CD4-positive, alpha-beta T cell treated with Interferon gamma for 1 hour (primary cell): ENCODE measurements around the gene AIDA.
"Not testable (repeated sequence)": the region's sequence is repeated elsewhere in the genome, so short reads cannot be mapped to it uniquely, and the experiment has no call there.

Experiments used
- DNase-seq: peaks from one replicate; pipeline ENCODE4 v3.0.0-alpha.2; 2020

AIDA gene

GRCh38 chr1:222711319-222712252, 705 bp downstream of the AIDA start:
- peak; percentile 43 for DNase-seq

- DNase-seq = no peak
Observed at GRCh38 chr1:222709700-222710153, 2.6 kb downstream of the AIDA start.

GRCh38 chr1:222706815-222707214, 5.5 kb downstream of the AIDA start:
- DNase-seq = no peak

GRCh38 chr1:222704260-222704659, 8.0 kb downstream of the AIDA start:
- DNase-seq = no peak

GRCh38 chr1:222702210-222702609, 10.1 kb downstream of the AIDA start:
- no peak for DNase-seq

GRCh38 chr1:222697826-222698225, 14.5 kb downstream of the AIDA start:
- no peak for DNase-seq

GRCh38 chr1:222697203-222697602, 15.1 kb downstream of the AIDA start:
- no peak for DNase-seq

- no peak for DNase-seq
Observed at GRCh38 chr1:222696741-222697140, 15.6 kb downstream of the AIDA start.

- DNase-seq = no peak
Observed at GRCh38 chr1:222694927-222695326, 17.4 kb downstream of the AIDA start.

GRCh38 chr1:222691016-222691415, 21.3 kb downstream of the AIDA start:
- DNase-seq = no peak

GRCh38 chr1:222680080-222680479, 32.2 kb downstream of the AIDA start:
- no peak for DNase-seq

GRCh38 chr1:222670110-222670509, 42.2 kb downstream of the AIDA start:
- no peak for DNase-seq

- DNase-seq = not testable (repeated sequence)
Observed at GRCh38 chr1:222669107-222669506, 43.2 kb downstream of the AIDA start.

- not testable (repeated sequence) for DNase-seq
Observed at GRCh38 chr1:222668184-222668583, 44.1 kb downstream of the AIDA start.

GRCh38 chr1:222665964-222666363, 46.3 kb downstream of the AIDA start:
- no peak for DNase-seq

- no peak for DNase-seq
Observed at GRCh38 chr1:222663431-222663934, 48.8 kb downstream of the AIDA start.

- DNase-seq = no peak
Observed at GRCh38 chr1:222657899-222658298, 54.4 kb downstream of the AIDA start.

- no peak for DNase-seq
Observed at GRCh38 chr1:222656391-222657155, 55.7 kb downstream of the AIDA start.

GRCh38 chr1:222654849-222655248, 57.4 kb downstream of the AIDA start:
- peak; percentile 87 for DNase-seq

- no peak for DNase-seq
Observed at GRCh38 chr1:222653178-222653827, 59.0 kb downstream of the AIDA start.

GRCh38 chr1:222652676-222653075, 59.6 kb downstream of the AIDA start:
- no peak for DNase-seq

- peak; percentile 37 for DNase-seq
Observed at GRCh38 chr1:222644636-222644980, 67.7 kb downstream of the AIDA start.
